Measurements from ENCODE around the gene B4GALNT2. TPM values are rescaled to one million over a fixed set of nuclear protein-coding genes. Genes with fewer than 3 reads are reported as not detected.
"Not testable (repeated sequence)": the region's sequence is repeated elsewhere in the genome, so short reads cannot be mapped to it uniquely, and the experiment has no call there.

B4GALNT2 gene
- total RNA-seq, 6 experiments from 2014 or later = 0.04 to 0.05 TPM; not detected in 4

GRCh38 chr17:49101054-49101534 lies 31.5 kb upstream of the B4GALNT2 start:
- TF ChIP-seq CTCF (IDR thresholded peaks at IDR 0.05) (no peak), POLR2A (IDR thresholded peaks at IDR 0.05) (no peak)
- Histone ChIP-seq H3K4me3 (no peak overlapping the region), H3K27me3 (no peaks in the 10 kb centered on the region), H3K9me3 (no peaks in the 10 kb centered on the region), H3K4me1 (no peaks in the 10 kb centered on the region), H3K36me3 (no peaks in the 10 kb centered on the region), H3K27ac (no peak overlapping the region)
- DNase-seq (no peak), ATAC-seq (no peak)
- WGBS (ENCODE audit: insufficient coverage, low coverage, low lambda C conversion rate, missing lambda C conversion rate) = 51% methylated on average over 3 of the region's 4 CpGs
- intact Hi-C loops (cut with DNase I) = no loop called here

GRCh38 chr17:49103360-49103759 lies 29.2 kb upstream of the B4GALNT2 start:
- H3K4me3 ChIP-seq; H3K27ac ChIP-seq; ATAC-seq; H3K9me3 ChIP-seq; intact Hi-C loops (cut with DNase I); H3K4me1 ChIP-seq; DNase-seq; H3K36me3 ChIP-seq; H3K27me3 ChIP-seq: not testable (repeated sequence)
- WGBS (ENCODE audit: insufficient coverage, low coverage, low lambda C conversion rate, missing lambda C conversion rate) = 91% methylated on average over 12 of the region's 14 CpGs

- intact Hi-C loops (cut with DNase I) = no loop called here
Measured at GRCh38 chr17:49104511-49105074, 28.0 kb upstream of the B4GALNT2 start.

GRCh38 chr17:49106321-49107210 lies 26.0 kb upstream of the B4GALNT2 start:
- Histone ChIP-seq H3K36me3 (no peaks in the 10 kb centered on the region), H3K27ac (no peak overlapping the region), H3K9me3 (no peaks in the 10 kb centered on the region), H3K4me3 (no peak overlapping the region), H3K27me3 (no peaks in the 10 kb centered on the region), H3K4me1 (no peaks in the 10 kb centered on the region)
- TF ChIP-seq POLR2A (IDR thresholded peaks at IDR 0.05) = no peak
- TF ChIP-seq CTCF (IDR thresholded peaks at IDR 0.05) = no peak
- 36% methylated on average over 5 of the region's 5 CpGs for WGBS (ENCODE audit: insufficient coverage, low coverage, low lambda C conversion rate, missing lambda C conversion rate)
- DNase-seq = no peak
- peak in 2 of 4 donors; percentile 34 to 41 for ATAC-seq
- intact Hi-C loops (cut with DNase I) = no loop called here

More at GRCh38 chr17:49104511-49105074, 28.0 kb upstream of the B4GALNT2 start:
- H3K27me3 ChIP-seq = no peaks in the 10 kb centered on the region
- no peaks in the 10 kb centered on the region for H3K4me1 ChIP-seq
- TF ChIP-seq CTCF (IDR thresholded peaks at IDR 0.05) (no peak), POLR2A (IDR thresholded peaks at IDR 0.05) (no peak)
- H3K27ac ChIP-seq = no peak overlapping the region
- ATAC-seq (no peak), DNase-seq (no peak)
- WGBS (ENCODE audit: insufficient coverage, low coverage, low lambda C conversion rate, missing lambda C conversion rate) = 73% methylated on average over 6 of the region's 8 CpGs
- no peaks in the 10 kb centered on the region for H3K9me3 ChIP-seq
- H3K4me3 ChIP-seq = no peak overlapping the region
- H3K36me3 ChIP-seq = no peaks in the 10 kb centered on the region

GRCh38 chr17:49107211-49107557 lies 25.4 kb upstream of the B4GALNT2 start:
- no peak for TF ChIP-seq CTCF (IDR thresholded peaks at IDR 0.05)
- TF ChIP-seq POLR2A (IDR thresholded peaks at IDR 0.05) = no peak
- no peaks in the 10 kb centered on the region for H3K27me3 ChIP-seq
- H3K27ac ChIP-seq = no peak overlapping the region
- H3K4me3 ChIP-seq = no peak overlapping the region
- H3K4me1 ChIP-seq = no peaks in the 10 kb centered on the region
- no peaks in the 10 kb centered on the region for H3K36me3 ChIP-seq
- H3K9me3 ChIP-seq = no peaks in the 10 kb centered on the region
- 100% methylated on average over 1 of the region's 1 CpG for WGBS (ENCODE audit: insufficient coverage, low coverage, low lambda C conversion rate, missing lambda C conversion rate)
- intact Hi-C loops (cut with DNase I) = no loop called here
- DNase-seq = no peak
- ATAC-seq = no peak

Data from right lobe of liver (tissue), 6 donors.